Measurements from ENCODE around the gene DAAM2. TPM values are rescaled to one million over a fixed set of nuclear protein-coding genes. Genes with fewer than 3 reads are reported as not detected.

The DAAM2 gene
- polyA plus RNA-seq, 1 experiment: 60.6 TPM

- ChIA-PET CTCF (interaction anchor here (1.1 kb wide), 1 partner anchor 18 kb away, joined by 3 read pairs; no protein-coding TSS in a partner anchor), POLR2A (no interaction called here)
- TF ChIP-seq CTCF (IDR thresholded peaks at IDR 0.05; ENCODE audit: insufficient read depth, low read depth, low read length): no peak
- no peak for DNase-seq (ENCODE audit: low read depth)
- Histone ChIP-seq H3K27me3 (ENCODE audit: control insufficient read depth, insufficient read depth, low read length) (no peaks in the 10 kb centered on the region), H3K36me3 (ENCODE audit: control insufficient read depth, insufficient read depth, low read length) (no peaks in the 10 kb centered on the region), H3K4me3 (ENCODE audit: low read depth, low read length) (no peak overlapping the region)
These were observed 56.0 kb downstream of the DAAM2 start for GRCh38 chr6:39848171-39848570.

- ChIA-PET POLR2A (no interaction called here), CTCF (interaction anchor here (0.7 kb wide), 1 partner anchor 33 kb away, joined by 3 read pairs; no protein-coding TSS in a partner anchor)
- no peak for DNase-seq (ENCODE audit: low read depth)
- no peak overlapping the region for H3K4me3 ChIP-seq (ENCODE audit: low read depth, low read length)
- no peaks in the 10 kb centered on the region for H3K36me3 ChIP-seq (ENCODE audit: control insufficient read depth, insufficient read depth, low read length)
- TF ChIP-seq CTCF (IDR thresholded peaks at IDR 0.05; ENCODE audit: insufficient read depth, low read depth, low read length): no peak
- no peaks in the 10 kb centered on the region for H3K27me3 ChIP-seq (ENCODE audit: control insufficient read depth, insufficient read depth, low read length)
These were observed 57.1 kb downstream of the DAAM2 start for GRCh38 chr6:39849228-39849627.

GRCh38 chr6:39849764-39850163, 57.6 kb downstream of the DAAM2 start:
- TF ChIP-seq CTCF (IDR thresholded peaks at IDR 0.05; ENCODE audit: insufficient read depth, low read depth, low read length): no peak
- ChIA-PET POLR2A (no interaction called here), CTCF (interaction anchor here (0.7 kb wide), 1 partner anchor 32 kb away, joined by 3 read pairs; no protein-coding TSS in a partner anchor)
- no peaks in the 10 kb centered on the region for H3K36me3 ChIP-seq (ENCODE audit: control insufficient read depth, insufficient read depth, low read length)
- no peak overlapping the region for H3K4me3 ChIP-seq (ENCODE audit: low read depth, low read length)
- H3K27me3 ChIP-seq (ENCODE audit: control insufficient read depth, insufficient read depth, low read length): no peaks in the 10 kb centered on the region
- no peak for DNase-seq (ENCODE audit: low read depth)

GRCh38 chr6:39850736-39851297, 58.6 kb downstream of the DAAM2 start:
- POLR2A ChIA-PET: no interaction called here
- CTCF ChIA-PET: interaction anchor here (1.0 kb wide), 1 partner anchor 15 kb away, joined by 3 read pairs; no protein-coding TSS in a partner anchor
- TF ChIP-seq CTCF (IDR thresholded peaks at IDR 0.05; ENCODE audit: insufficient read depth, low read depth, low read length): no peak
- no peak for DNase-seq (ENCODE audit: low read depth)
- H3K27me3 ChIP-seq (ENCODE audit: control insufficient read depth, insufficient read depth, low read length): no peaks in the 10 kb centered on the region
- H3K36me3 ChIP-seq (ENCODE audit: control insufficient read depth, insufficient read depth, low read length): no peaks in the 10 kb centered on the region
- no peak overlapping the region for H3K4me3 ChIP-seq (ENCODE audit: low read depth, low read length)

GRCh38 chr6:39851331-39851730, 59.2 kb downstream of the DAAM2 start:
- ChIA-PET POLR2A (no interaction called here), CTCF (interaction anchor here (1.0 kb wide), 1 partner anchor 15 kb away, joined by 3 read pairs; no protein-coding TSS in a partner anchor)
- Histone ChIP-seq H3K27me3 (ENCODE audit: control insufficient read depth, insufficient read depth, low read length) (no peaks in the 10 kb centered on the region), H3K4me3 (ENCODE audit: low read depth, low read length) (no peak overlapping the region), H3K36me3 (ENCODE audit: control insufficient read depth, insufficient read depth, low read length) (peaks cover under 1% of the 10 kb centered on the region)
- no peak for TF ChIP-seq CTCF (IDR thresholded peaks at IDR 0.05; ENCODE audit: insufficient read depth, low read depth, low read length)
- DNase-seq (ENCODE audit: low read depth): no peak

All from BJ (cell line).